ENCODE results near the gene RPGR. TPM values are rescaled to one million over a fixed set of nuclear protein-coding genes. Genes with fewer than 3 reads are reported as not detected.

Gene RPGR
- total RNA-seq, 1 donor from 2014 or later = 13.2 TPM

DNA sequence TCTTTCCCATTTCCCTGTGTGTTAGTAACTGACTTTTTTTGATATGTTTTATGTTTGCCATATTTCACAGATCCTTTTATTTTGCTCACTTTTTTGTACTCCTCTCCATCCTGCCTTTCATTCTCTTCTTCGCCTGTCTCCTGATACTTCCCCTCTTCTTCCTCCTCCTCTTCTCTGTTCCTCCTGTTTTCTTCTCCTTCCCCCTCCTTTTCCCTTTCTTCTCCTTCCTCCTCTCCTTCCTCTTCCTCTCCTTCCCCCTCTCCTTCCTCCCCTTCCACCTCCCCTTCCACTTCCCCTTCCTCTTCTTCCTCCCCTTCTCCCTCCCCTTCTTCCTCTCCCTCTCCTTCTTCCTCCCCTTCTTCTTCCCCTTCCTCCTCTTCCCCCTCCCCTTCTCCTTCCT lies 41.7 kb downstream of the RPGR start:
- TF ChIP-seq, protein P1, sequence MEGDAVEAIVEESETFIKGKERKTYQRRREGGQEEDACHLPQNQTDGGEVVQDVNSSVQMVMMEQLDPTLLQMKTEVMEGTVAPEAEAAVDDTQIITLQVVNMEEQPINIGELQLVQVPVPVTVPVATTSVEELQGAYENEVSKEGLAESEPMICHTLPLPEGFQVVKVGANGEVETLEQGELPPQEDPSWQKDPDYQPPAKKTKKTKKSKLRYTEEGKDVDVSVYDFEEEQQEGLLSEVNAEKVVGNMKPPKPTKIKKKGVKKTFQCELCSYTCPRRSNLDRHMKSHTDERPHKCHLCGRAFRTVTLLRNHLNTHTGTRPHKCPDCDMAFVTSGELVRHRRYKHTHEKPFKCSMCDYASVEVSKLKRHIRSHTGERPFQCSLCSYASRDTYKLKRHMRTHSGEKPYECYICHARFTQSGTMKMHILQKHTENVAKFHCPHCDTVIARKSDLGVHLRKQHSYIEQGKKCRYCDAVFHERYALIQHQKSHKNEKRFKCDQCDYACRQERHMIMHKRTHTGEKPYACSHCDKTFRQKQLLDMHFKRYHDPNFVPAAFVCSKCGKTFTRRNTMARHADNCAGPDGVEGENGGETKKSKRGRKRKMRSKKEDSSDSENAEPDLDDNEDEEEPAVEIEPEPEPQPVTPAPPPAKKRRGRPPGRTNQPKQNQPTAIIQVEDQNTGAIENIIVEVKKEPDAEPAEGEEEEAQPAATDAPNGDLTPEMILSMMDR (conservative IDR thresholded peaks at IDR 0.05) = no peak
- no peak for DNase-seq (ENCODE audit: extremely low spot score, unreplicated experiment)

DNA sequence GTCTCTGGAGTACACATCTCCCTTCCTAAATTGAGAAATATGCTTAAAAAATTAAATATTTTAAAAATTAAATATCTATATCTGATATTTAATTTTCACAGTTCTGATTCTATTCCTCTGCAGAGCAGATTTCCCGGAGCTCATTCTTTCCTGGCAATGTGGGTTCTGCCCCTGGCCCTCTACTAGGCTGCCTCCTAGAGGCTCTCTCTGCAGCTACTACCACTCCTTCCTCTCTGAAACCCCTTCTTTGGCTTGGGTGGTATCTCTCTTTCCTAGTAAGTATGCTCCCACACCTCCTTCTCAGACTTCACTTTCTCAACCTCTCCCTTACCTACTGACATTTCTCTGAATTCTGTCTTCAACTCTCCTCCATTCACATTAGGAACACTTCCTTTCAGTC lies 45.3 kb downstream of the RPGR start:
- DNase-seq (ENCODE audit: extremely low spot score, unreplicated experiment) = no peak
- H3K27me3 Mint-ChIP-seq = no peaks in the 10 kb centered on the region
- H3K4me3 Mint-ChIP-seq = no peak overlapping the region
- H3K9me3 Mint-ChIP-seq = peaks cover 4% of the 10 kb centered on the region
- H3K36me3 Mint-ChIP-seq = no peaks in the 10 kb centered on the region
- no peak overlapping the region for H3K27ac Mint-ChIP-seq
- H3K4me1 Mint-ChIP-seq (ENCODE audit: unreplicated experiment) = no peaks in the 10 kb centered on the region
- TF ChIP-seq, protein P1 (conservative IDR thresholded peaks at IDR 0.05) = no peak

More for the DNA sequence above, 41.7 kb downstream of the RPGR start:
- H3K4me1 Mint-ChIP-seq (ENCODE audit: unreplicated experiment) = no peaks in the 10 kb centered on the region
- H3K36me3 Mint-ChIP-seq = no peaks in the 10 kb centered on the region
- no peak overlapping the region for H3K27ac Mint-ChIP-seq
- no peaks in the 10 kb centered on the region for H3K9me3 Mint-ChIP-seq
- H3K27me3 Mint-ChIP-seq = no peaks in the 10 kb centered on the region
- no peak overlapping the region for H3K4me3 Mint-ChIP-seq

DNA sequence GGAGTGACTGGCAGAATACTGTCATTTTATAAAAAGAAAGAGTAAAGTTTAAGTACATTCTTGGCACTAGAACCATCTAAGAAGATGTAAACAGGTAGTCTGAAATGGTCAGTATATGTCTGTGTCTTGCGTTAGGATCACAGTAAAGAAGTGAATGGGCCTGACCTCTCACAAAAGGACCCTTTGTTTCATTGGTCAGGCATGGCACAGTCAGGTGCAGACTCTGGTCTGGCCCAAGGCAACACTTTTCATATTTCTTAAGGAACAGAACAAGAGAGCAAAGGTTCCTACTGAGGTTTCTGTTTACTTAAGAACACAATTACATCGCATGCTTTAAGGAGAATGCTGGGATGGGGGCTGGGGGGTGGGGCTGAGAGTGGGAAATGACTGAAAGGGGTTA lies 48.1 kb downstream of the RPGR start:
- peaks cover 4% of the 10 kb centered on the region for H3K9me3 Mint-ChIP-seq
- TF ChIP-seq, protein P1 (conservative IDR thresholded peaks at IDR 0.05) = no peak
- DNase-seq (ENCODE audit: extremely low spot score, unreplicated experiment) = no peak
- H3K27ac Mint-ChIP-seq = no peak overlapping the region
- no peaks in the 10 kb centered on the region for H3K27me3 Mint-ChIP-seq
- H3K4me3 Mint-ChIP-seq = no peak overlapping the region
- H3K36me3 Mint-ChIP-seq = peaks cover under 1% of the 10 kb centered on the region
- no peaks in the 10 kb centered on the region for H3K4me1 Mint-ChIP-seq (ENCODE audit: unreplicated experiment)

DNA sequence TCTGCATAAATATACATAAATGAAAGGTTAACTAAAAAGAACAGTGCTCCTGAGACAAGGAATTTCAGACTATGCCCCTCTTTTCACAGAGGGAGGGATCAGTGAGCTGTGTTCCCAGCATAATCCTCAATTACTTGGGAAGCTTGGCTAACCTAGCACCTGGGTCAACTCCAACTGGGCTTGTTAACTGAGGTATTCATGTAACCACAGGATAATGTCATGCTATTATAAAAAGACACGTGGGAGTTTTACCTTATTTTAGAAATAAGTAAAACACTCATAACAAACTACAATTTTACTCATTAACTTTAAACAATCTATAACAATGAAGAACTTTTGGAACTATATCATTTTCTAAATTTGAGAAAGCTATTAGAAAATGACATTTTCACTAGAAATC lies 48.6 kb downstream of the RPGR start:
- H3K4me3 Mint-ChIP-seq = no peak overlapping the region
- no peak for DNase-seq (ENCODE audit: extremely low spot score, unreplicated experiment)
- no peaks in the 10 kb centered on the region for H3K4me1 Mint-ChIP-seq (ENCODE audit: unreplicated experiment)
- no peaks in the 10 kb centered on the region for H3K27me3 Mint-ChIP-seq
- H3K9me3 Mint-ChIP-seq = peaks cover 4% of the 10 kb centered on the region
- H3K27ac Mint-ChIP-seq = no peak overlapping the region
- TF ChIP-seq, protein P1 (conservative IDR thresholded peaks at IDR 0.05) = no peak
- peaks cover 3% of the 10 kb centered on the region for H3K36me3 Mint-ChIP-seq

DNA sequence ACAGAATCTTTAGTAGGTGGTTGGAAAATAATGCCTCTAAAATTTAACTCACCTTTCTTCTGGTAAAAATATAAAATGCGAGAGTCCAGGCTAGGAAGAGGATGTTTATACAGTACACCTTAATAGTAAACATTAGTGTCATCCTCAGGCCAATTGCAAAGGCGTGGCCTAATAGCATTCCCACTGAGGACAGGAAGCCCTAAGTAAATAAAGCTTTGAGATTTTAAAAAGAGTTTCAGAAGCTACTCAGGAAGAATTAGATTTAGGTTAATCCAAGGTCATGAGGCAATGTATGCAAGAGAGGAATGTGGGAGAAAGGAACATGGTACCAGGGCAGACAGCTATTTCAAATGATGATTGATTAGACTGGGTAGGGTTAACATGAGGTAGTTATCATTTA lies 49.5 kb downstream of the RPGR start:
- Mint-ChIP-seq H3K36me3 (peaks cover 3% of the 10 kb centered on the region), H3K27ac (no peak overlapping the region), H3K4me1 (ENCODE audit: unreplicated experiment) (no peaks in the 10 kb centered on the region), H3K27me3 (no peaks in the 10 kb centered on the region), H3K4me3 (no peak overlapping the region), H3K9me3 (peaks cover 4% of the 10 kb centered on the region)
- TF ChIP-seq, protein P1 (conservative IDR thresholded peaks at IDR 0.05) = no peak
- DNase-seq (ENCODE audit: extremely low spot score, unreplicated experiment) = no peak

GRCh38 chrX:38277136-38277535 lies 50.2 kb downstream of the RPGR start:
- H3K36me3 Mint-ChIP-seq = peaks cover 3% of the 10 kb centered on the region
- peaks cover 4% of the 10 kb centered on the region for H3K9me3 Mint-ChIP-seq
- DNase-seq (ENCODE audit: extremely low spot score, unreplicated experiment) = no peak
- H3K4me3 Mint-ChIP-seq = no peak overlapping the region
- no peak overlapping the region for H3K27ac Mint-ChIP-seq
- no peaks in the 10 kb centered on the region for H3K4me1 Mint-ChIP-seq (ENCODE audit: unreplicated experiment)
- TF ChIP-seq, protein P1 (conservative IDR thresholded peaks at IDR 0.05) = no peak
- no peaks in the 10 kb centered on the region for H3K27me3 Mint-ChIP-seq

Measured in type B pancreatic cell (in vitro differentiated cells).